ENCODE results near the gene RASEF.

GRCh38 chr9:83024506-83025125 is 38.3 kb downstream of the RASEF start:
- TF ChIP-seq, protein P1, sequence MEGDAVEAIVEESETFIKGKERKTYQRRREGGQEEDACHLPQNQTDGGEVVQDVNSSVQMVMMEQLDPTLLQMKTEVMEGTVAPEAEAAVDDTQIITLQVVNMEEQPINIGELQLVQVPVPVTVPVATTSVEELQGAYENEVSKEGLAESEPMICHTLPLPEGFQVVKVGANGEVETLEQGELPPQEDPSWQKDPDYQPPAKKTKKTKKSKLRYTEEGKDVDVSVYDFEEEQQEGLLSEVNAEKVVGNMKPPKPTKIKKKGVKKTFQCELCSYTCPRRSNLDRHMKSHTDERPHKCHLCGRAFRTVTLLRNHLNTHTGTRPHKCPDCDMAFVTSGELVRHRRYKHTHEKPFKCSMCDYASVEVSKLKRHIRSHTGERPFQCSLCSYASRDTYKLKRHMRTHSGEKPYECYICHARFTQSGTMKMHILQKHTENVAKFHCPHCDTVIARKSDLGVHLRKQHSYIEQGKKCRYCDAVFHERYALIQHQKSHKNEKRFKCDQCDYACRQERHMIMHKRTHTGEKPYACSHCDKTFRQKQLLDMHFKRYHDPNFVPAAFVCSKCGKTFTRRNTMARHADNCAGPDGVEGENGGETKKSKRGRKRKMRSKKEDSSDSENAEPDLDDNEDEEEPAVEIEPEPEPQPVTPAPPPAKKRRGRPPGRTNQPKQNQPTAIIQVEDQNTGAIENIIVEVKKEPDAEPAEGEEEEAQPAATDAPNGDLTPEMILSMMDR (IDR thresholded peaks at IDR 0.05; ENCODE audit: insufficient read depth, low read length): no peak
- TF ChIP-seq POLR2AphosphoS5 (IDR thresholded peaks at IDR 0.05; ENCODE audit: low read depth) (no peak), REST (IDR thresholded peaks at IDR 0.05; ENCODE audit: insufficient replicate concordance, low read depth) (no peak)

All from HL-60 (cell line).